ENCODE data around the gene B3GNT4. TPM values are rescaled to one million over a fixed set of nuclear protein-coding genes. Genes with fewer than 3 reads are reported as not detected.

Gene B3GNT4
- total RNA-seq, 2 donors from 2014 or later: 1.6 to 1.8 TPM

DNA sequence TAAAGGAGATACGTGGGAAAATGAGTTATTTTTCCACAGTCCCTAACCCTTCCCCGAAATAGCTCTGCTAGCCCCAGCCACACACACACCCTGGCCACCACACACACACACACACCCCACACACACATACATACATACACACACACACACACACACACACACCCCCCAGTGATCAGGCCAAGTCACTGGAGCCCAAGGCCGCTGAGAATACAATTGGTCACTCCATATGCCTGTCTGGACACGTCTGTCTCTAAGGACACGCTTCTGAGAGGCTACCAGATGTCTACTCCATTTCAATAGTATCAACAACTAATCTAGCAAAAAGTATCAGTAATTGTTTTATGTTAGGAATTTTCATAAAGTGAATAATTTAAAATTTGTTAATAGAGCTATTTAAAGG lies 35.4 kb downstream of the B3GNT4 start:
- H3K27ac ChIP-seq (ENCODE audit: low read depth, low read length): no peak overlapping the region
- no peaks in the 10 kb centered on the region for H3K27me3 Mint-ChIP-seq (ENCODE audit: insufficient read depth)
- H3K9ac ChIP-seq (ENCODE audit: extremely low read depth, low read length, poor library complexity, severe bottlenecking): no peak overlapping the region

DNA sequence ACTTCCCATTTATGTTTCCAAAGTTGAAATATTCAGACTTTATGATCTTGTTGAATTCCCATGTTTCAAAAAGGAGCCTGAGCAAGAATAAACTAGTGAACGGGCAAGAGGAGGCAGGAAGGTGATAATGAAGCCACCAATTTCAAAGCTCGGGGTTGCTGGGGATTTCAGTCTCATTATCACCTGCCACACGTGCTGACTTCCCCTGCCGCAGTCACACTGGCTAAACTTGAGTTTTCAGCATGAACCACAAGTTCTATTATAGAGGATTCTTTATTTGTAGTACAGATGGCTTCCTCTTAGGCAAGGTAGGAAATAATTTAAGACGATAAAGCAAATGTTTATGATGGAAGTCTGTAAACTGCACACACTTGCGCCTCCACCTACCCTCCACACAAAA lies 40.5 kb downstream of the B3GNT4 start:
- H3K4me1 Mint-ChIP-seq: no peaks in the 10 kb centered on the region
- no peak overlapping the region for H3K4me3 ChIP-seq (ENCODE audit: low read length)
- peaks cover 44% of the 10 kb centered on the region for H3K36me3 ChIP-seq (ENCODE audit: control insufficient read depth, insufficient read depth, low read length)
- WGBS, 2 experiments (ENCODE audit: insufficient coverage in 1 of 2, insufficient read length in 1 of 2): 95 to 100% methylated on average over 1 to 6 of the region's 6 CpGs
- H3K27ac Mint-ChIP-seq: no peak overlapping the region
- H3K27me3 ChIP-seq (ENCODE audit: control insufficient read depth, insufficient read depth, low read length, poor library complexity, severe bottlenecking): no peaks in the 10 kb centered on the region
- no peaks in the 10 kb centered on the region for H3K9me3 Mint-ChIP-seq
- no peaks in the 10 kb centered on the region for H3K9me3 ChIP-seq (ENCODE audit: control insufficient read depth, low read length)
- no peaks in the 10 kb centered on the region for H3K4me1 ChIP-seq (ENCODE audit: control insufficient read depth, insufficient read depth, low read length)
- H3K4me3 Mint-ChIP-seq: no peak overlapping the region
- H3K27ac ChIP-seq (ENCODE audit: low read depth, low read length): no peak overlapping the region
- no peak overlapping the region for H3K9ac ChIP-seq (ENCODE audit: extremely low read depth, low read length, poor library complexity, severe bottlenecking)
- H3K27me3 Mint-ChIP-seq (ENCODE audit: insufficient read depth): no peaks in the 10 kb centered on the region
- H3K36me3 Mint-ChIP-seq (ENCODE audit: low read depth): peaks cover 48% of the 10 kb centered on the region
- TF ChIP-seq, protein P1, sequence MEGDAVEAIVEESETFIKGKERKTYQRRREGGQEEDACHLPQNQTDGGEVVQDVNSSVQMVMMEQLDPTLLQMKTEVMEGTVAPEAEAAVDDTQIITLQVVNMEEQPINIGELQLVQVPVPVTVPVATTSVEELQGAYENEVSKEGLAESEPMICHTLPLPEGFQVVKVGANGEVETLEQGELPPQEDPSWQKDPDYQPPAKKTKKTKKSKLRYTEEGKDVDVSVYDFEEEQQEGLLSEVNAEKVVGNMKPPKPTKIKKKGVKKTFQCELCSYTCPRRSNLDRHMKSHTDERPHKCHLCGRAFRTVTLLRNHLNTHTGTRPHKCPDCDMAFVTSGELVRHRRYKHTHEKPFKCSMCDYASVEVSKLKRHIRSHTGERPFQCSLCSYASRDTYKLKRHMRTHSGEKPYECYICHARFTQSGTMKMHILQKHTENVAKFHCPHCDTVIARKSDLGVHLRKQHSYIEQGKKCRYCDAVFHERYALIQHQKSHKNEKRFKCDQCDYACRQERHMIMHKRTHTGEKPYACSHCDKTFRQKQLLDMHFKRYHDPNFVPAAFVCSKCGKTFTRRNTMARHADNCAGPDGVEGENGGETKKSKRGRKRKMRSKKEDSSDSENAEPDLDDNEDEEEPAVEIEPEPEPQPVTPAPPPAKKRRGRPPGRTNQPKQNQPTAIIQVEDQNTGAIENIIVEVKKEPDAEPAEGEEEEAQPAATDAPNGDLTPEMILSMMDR (conservative IDR thresholded peaks at IDR 0.05): no peak
- no peak for DNase-seq

More for the DNA sequence above, 35.4 kb downstream of the B3GNT4 start:
- H3K4me3 Mint-ChIP-seq: no peak overlapping the region
- no peaks in the 10 kb centered on the region for H3K4me1 Mint-ChIP-seq
- WGBS, 2 experiments (ENCODE audit: insufficient coverage in 1 of 2, insufficient read length in 1 of 2): 94 to 100% methylated on average over 1 to 5 of the region's 5 CpGs
- Histone ChIP-seq H3K4me1 (ENCODE audit: control insufficient read depth, insufficient read depth, low read length) (no peaks in the 10 kb centered on the region), H3K4me3 (ENCODE audit: low read length) (no peak overlapping the region), H3K36me3 (ENCODE audit: control insufficient read depth, insufficient read depth, low read length) (peaks cover 67% of the 10 kb centered on the region), H3K9me3 (ENCODE audit: control insufficient read depth, low read length) (no peaks in the 10 kb centered on the region), H3K27me3 (ENCODE audit: control insufficient read depth, insufficient read depth, low read length, poor library complexity, severe bottlenecking) (no peaks in the 10 kb centered on the region)
- peaks cover 61% of the 10 kb centered on the region for H3K36me3 Mint-ChIP-seq (ENCODE audit: low read depth)
- DNase-seq: no peak
- H3K9me3 Mint-ChIP-seq: no peaks in the 10 kb centered on the region
- TF ChIP-seq, protein P1 (conservative IDR thresholded peaks at IDR 0.05): no peak
- no peak overlapping the region for H3K27ac Mint-ChIP-seq

DNA sequence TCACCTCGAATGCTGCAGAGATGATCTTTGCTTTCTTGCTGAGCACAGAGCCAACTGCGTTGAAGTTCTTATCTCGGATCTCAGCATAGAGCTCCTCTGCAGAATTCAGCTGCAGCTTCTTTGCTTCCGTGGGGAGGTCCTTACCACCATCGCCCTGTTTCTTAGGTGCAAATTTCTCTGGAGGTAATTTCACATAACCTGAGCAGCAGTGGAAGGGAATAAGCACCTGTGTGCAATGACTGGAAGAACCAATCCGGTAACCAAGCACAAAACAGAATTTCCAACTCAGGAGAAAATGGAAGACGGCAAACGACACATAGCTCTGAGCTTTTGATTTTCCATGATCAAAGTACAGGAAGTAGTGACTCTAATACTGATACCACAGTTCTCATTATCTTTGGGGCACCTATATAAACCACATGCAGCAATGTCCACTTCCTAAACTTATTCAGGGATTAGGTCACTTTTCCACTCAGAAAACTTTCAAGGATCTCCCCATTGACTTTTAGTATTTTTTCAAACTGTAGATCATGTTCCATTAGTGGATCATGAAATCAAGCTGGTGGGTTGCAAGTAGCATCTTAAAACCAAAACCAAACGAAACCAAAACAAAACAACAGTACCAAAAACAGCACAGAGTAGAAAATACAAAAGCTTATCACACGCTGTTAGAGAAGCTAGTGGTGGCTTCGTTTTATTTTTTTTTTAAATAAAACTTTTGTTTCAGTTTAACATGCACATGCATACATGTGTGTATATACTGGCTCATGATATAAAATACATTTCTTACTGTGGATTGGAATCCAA lies 41.3 kb downstream of the B3GNT4 start:
- WGBS, 2 experiments (ENCODE audit: insufficient coverage in 1 of 2, insufficient read length in 1 of 2): 92 to 94% methylated on average over 8 to 11 of the region's 11 CpGs
- Mint-ChIP-seq H3K36me3 (ENCODE audit: low read depth) (peaks cover 48% of the 10 kb centered on the region), H3K4me1 (no peaks in the 10 kb centered on the region), H3K4me3 (no peak overlapping the region), H3K27ac (no peak overlapping the region), H3K9me3 (no peaks in the 10 kb centered on the region), H3K27me3 (ENCODE audit: insufficient read depth) (no peaks in the 10 kb centered on the region)
- no peak overlapping the region for H3K27ac ChIP-seq (ENCODE audit: low read depth, low read length)
- peaks cover 44% of the 10 kb centered on the region for H3K36me3 ChIP-seq (ENCODE audit: control insufficient read depth, insufficient read depth, low read length)
- TF ChIP-seq, protein P1 (conservative IDR thresholded peaks at IDR 0.05): no peak
- H3K9ac ChIP-seq (ENCODE audit: extremely low read depth, low read length, poor library complexity, severe bottlenecking): no peak overlapping the region
- no peaks in the 10 kb centered on the region for H3K4me1 ChIP-seq (ENCODE audit: control insufficient read depth, insufficient read depth, low read length)
- no peak overlapping the region for H3K4me3 ChIP-seq (ENCODE audit: low read length)
- DNase-seq: no peak
- H3K27me3 ChIP-seq (ENCODE audit: control insufficient read depth, insufficient read depth, low read length, poor library complexity, severe bottlenecking): no peaks in the 10 kb centered on the region
- no peaks in the 10 kb centered on the region for H3K9me3 ChIP-seq (ENCODE audit: control insufficient read depth, low read length)
